ENCODE results near the gene MITF.

DNA sequence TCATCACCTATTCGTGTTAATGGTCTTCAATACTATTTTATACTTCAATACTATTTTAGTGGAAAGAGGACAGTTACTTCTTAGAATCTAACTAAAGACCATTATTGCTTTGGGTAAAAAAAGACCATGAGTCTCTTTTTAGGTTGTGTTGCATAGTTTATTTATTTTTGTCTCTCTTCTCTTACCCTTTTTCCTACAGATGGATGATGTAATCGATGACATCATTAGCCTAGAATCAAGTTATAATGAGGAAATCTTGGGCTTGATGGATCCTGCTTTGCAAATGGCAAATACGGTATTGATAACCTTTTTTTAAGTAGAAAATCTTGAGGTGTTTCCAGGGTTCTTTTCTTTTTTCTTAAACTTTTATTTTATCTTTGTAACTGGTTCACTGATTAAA lies 201.8 kb downstream of the MITF start:
- TF ChIP-seq, protein P1, sequence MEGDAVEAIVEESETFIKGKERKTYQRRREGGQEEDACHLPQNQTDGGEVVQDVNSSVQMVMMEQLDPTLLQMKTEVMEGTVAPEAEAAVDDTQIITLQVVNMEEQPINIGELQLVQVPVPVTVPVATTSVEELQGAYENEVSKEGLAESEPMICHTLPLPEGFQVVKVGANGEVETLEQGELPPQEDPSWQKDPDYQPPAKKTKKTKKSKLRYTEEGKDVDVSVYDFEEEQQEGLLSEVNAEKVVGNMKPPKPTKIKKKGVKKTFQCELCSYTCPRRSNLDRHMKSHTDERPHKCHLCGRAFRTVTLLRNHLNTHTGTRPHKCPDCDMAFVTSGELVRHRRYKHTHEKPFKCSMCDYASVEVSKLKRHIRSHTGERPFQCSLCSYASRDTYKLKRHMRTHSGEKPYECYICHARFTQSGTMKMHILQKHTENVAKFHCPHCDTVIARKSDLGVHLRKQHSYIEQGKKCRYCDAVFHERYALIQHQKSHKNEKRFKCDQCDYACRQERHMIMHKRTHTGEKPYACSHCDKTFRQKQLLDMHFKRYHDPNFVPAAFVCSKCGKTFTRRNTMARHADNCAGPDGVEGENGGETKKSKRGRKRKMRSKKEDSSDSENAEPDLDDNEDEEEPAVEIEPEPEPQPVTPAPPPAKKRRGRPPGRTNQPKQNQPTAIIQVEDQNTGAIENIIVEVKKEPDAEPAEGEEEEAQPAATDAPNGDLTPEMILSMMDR (IDR thresholded peaks at IDR 0.05; ENCODE audit: low read depth, low read length): no peak
- TF ChIP-seq, protein P2, sequence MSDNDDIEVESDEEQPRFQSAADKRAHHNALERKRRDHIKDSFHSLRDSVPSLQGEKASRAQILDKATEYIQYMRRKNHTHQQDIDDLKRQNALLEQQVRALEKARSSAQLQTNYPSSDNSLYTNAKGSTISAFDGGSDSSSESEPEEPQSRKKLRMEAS (IDR thresholded peaks at IDR 0.05; ENCODE audit: low read depth, low read length): no peak
- TF ChIP-seq POLR2A (IDR thresholded peaks at IDR 0.05; ENCODE audit: extremely low read depth, insufficient read length): no peak
- no peak for TF ChIP-seq MYC (IDR thresholded peaks at IDR 0.05; ENCODE audit: low read depth, low read length)
